Panc1 (cell line): ENCODE data around the gene TMEM40.

Experiments used
- CTCF ChIP-seq: fragments of 450-650 bp; IDR thresholded peaks from 2 replicates; pipeline ENCODE4 v1.5.1; 2017; ENCODE audit warnings: mild to moderate bottlenecking
- POLR2AphosphoS5 ChIP-seq: IDR thresholded peaks from 2 replicates; pipeline ENCODE4 v1.6.1; 2012; ENCODE audit warnings: mild to moderate bottlenecking, low read depth, low read length, moderate library complexity
- REST ChIP-seq, 2 experiments: IDR thresholded peaks; 2 replicates each; pipeline ENCODE4 v1.6.1; 2011 to 2012; ENCODE audit warnings: low read depth in 2 of 2, control low read depth in 1 of 2, low read length in 1 of 2, mild to moderate bottlenecking in 1 of 2, moderate library complexity in 1 of 2; ENCODE audit not compliant: insufficient read depth in 1 of 2
- SIN3A ChIP-seq: IDR thresholded peaks from 2 replicates; pipeline ENCODE4 v1.6.1; 2012; ENCODE audit warnings: low read depth, mild to moderate bottlenecking, low read length, moderate library complexity, borderline replicate concordance; ENCODE audit not compliant: insufficient read depth

GRCh38 chr3:12705981-12706380 is 53.1 kb downstream of the TMEM40 start:
- no peak for TF ChIP-seq CTCF
- TF ChIP-seq POLR2AphosphoS5 = no peak
- TF ChIP-seq REST (IDR thresholded peaks at IDR 0.05; ENCODE audit: insufficient read depth in 1 of 2, low read depth in 2 of 2, low read length in 1 of 2) = no peak
- TF ChIP-seq SIN3A = no peak
